Activated T-cell treated with anti-CD3 and anti-CD28 coated beads, Interleukin-2, amount 50 U/mL, for 24 hours (primary cell): Measurements from ENCODE around the gene ROCK2.
A peak's percentile ranks its signal among the peaks of the same experiment; 100 is the strongest.

Source experiments
- DNase-seq: peaks from one replicate; pipeline ENCODE4 v3.0.0-alpha.2; 2020
- H3K27ac Mint-ChIP-seq: 2 replicates; pipeline ENCODE4 v1.8.0; 2020; ENCODE audit warnings: mild to moderate bottlenecking, mixed read lengths
- H3K27me3 Mint-ChIP-seq: 2 replicates; pipeline ENCODE4 v1.8.0; 2020; ENCODE audit warnings: mixed read lengths
- H3K36me3 Mint-ChIP-seq: 2 replicates; pipeline ENCODE4 v1.8.0; 2020; ENCODE audit warnings: low read depth, mixed read lengths
- H3K4me1 Mint-ChIP-seq: 2 replicates; pipeline ENCODE4 v1.8.0; 2020; ENCODE audit warnings: low read depth, mixed read lengths
- H3K4me3 Mint-ChIP-seq: 2 replicates; pipeline ENCODE4 v1.8.0; 2020; ENCODE audit warnings: mild to moderate bottlenecking, moderate library complexity, mixed read lengths
- H3K9me3 Mint-ChIP-seq: 2 replicates; pipeline ENCODE4 v1.8.0; 2020; ENCODE audit warnings: mixed read lengths

ROCK2 gene

DNA sequence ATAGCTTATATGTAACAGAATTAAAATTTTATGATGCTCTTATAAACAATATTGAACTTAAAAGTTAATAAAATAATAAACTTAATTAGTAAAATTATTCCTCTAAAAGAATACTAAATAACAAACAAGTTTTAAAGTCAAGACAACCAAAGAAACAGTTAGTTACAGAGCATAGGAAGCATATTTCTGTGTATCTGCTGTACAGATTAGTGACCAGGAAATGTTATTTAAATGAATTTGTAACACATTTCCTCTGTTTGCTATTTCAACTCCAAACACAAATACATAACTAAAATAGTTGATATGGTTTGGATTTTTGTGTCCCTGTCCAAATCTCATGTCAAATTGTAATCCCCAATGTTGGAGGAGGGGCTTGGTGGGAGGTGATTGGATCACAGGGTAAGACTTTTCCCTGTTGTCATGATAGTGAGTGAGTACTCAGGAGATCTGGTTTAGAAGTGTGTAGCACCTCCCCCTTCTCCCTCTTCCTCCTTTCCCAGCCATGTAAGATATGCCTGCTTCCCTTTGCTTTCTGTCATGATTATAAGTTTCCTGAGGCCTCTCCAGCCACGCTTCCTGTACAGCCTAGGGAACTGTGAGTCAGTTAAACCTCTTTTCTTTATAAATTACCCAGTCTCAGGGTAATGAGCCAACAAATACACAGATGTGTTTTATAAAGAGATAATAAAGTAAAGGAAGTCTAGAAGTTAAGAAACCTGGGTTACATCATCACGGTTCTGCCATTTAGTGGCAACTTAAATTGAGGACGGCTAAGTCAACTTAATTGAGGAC, 51.8 kb downstream of the ROCK2 start:
- no peak for DNase-seq
- no peaks in the 10 kb centered on the region for H3K36me3 Mint-ChIP-seq
- H3K4me3 Mint-ChIP-seq: no peak overlapping the region
- H3K27ac Mint-ChIP-seq: peak overlapping the region; percentile 13
- no peaks in the 10 kb centered on the region for H3K9me3 Mint-ChIP-seq
- peaks cover 38% of the 10 kb centered on the region for H3K4me1 Mint-ChIP-seq
- no peaks in the 10 kb centered on the region for H3K27me3 Mint-ChIP-seq

DNA sequence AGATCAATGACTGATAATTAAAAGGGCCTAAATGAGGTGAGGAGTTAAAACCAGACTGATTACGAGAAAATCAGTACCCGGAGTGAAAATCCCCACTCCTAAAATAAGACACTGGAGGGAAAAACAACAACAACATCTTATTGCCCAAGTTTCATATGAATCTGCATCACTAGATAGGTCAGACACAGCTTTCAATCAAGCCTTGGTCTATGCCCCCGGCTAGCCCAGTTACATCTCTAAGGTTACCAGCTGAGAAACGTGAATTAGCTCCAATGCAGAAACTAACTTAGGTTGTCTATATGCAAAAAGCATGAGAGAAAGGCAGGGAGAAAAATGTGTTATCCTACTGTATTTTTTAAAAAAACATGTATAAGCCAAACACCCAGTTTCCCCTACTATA, 53.7 kb downstream of the ROCK2 start:
- H3K27me3 Mint-ChIP-seq: no peaks in the 10 kb centered on the region
- peaks cover 6% of the 10 kb centered on the region for H3K36me3 Mint-ChIP-seq
- peaks cover 30% of the 10 kb centered on the region for H3K4me1 Mint-ChIP-seq
- no peak overlapping the region for H3K27ac Mint-ChIP-seq
- no peak for DNase-seq
- no peak overlapping the region for H3K4me3 Mint-ChIP-seq
- H3K9me3 Mint-ChIP-seq: no peaks in the 10 kb centered on the region

DNA sequence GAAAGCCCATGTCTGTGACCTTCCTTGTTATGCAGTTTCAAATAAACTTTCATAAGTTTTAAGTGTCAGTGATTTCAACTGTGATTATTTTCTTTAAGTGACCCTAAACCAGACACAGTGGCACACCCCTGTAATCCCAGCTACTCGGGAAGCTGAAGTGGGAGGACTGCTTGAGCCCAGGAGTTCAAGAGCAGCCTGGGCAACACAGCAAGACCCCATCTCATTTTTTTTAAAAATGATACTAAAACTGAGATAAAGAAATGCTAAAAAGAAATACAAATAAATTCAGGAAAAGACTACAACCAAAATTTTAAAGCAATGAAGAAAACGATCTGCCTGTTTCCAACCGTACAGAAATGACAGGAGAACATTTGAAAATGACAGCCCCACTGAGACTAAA, 54.2 kb downstream of the ROCK2 start:
- no peak for DNase-seq
- Mint-ChIP-seq H3K27ac (no peak overlapping the region), H3K36me3 (peaks cover 11% of the 10 kb centered on the region), H3K4me1 (peaks cover 30% of the 10 kb centered on the region), H3K4me3 (no peak overlapping the region), H3K27me3 (no peaks in the 10 kb centered on the region), H3K9me3 (peaks cover 2% of the 10 kb centered on the region)

DNA sequence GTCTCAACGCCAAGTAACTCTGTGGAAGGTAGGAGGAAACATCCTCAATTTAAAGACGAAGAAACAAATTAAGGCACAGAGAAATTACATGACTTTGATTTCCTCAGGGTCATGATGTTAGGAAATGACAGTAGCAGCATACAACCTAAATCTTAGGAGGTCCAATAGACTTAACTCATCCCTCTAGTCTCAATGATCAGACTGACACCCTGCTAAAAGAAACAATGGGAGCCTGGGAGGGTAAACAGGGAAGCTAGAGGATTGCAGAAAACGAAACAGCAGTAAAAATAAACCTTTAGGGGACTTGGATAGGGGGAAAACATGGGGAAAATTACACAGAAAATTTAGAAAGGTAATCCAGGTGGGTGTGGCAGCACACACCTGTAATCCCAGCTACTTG, 56.0 kb downstream of the ROCK2 start:
- Mint-ChIP-seq H3K36me3 (peaks cover 29% of the 10 kb centered on the region), H3K9me3 (peaks cover 15% of the 10 kb centered on the region), H3K4me3 (no peak overlapping the region)

DNA sequence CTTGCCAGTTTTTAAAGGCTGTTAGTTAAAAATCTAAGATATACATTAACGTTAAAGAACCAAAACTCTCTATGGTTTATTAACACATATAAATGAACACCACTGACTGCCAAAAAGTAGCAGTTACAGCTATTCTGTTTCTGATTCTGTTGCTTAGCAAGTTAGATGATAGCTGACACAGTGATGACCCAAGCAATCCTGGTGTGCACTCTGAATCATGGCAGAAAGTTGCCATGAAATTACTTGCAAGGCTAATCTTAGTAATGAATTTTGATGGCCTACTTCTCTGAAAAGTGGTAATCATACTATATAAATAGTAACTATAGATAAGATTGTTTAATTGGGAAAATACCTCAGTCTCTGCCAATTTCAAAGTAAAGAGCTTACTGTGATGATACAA, 57.7 kb downstream of the ROCK2 start:
- Mint-ChIP-seq H3K4me1 (peaks cover 20% of the 10 kb centered on the region), H3K27me3 (no peaks in the 10 kb centered on the region), H3K27ac (no peak overlapping the region), H3K36me3 (peaks cover 40% of the 10 kb centered on the region), H3K4me3 (no peak overlapping the region), H3K9me3 (peaks cover 16% of the 10 kb centered on the region)
- DNase-seq: no peak

More for the DNA sequence above, 56.0 kb downstream of the ROCK2 start:
- H3K27ac Mint-ChIP-seq: no peak overlapping the region
- no peaks in the 10 kb centered on the region for H3K27me3 Mint-ChIP-seq
- H3K4me1 Mint-ChIP-seq: peaks cover 30% of the 10 kb centered on the region
- DNase-seq: no peak

DNA sequence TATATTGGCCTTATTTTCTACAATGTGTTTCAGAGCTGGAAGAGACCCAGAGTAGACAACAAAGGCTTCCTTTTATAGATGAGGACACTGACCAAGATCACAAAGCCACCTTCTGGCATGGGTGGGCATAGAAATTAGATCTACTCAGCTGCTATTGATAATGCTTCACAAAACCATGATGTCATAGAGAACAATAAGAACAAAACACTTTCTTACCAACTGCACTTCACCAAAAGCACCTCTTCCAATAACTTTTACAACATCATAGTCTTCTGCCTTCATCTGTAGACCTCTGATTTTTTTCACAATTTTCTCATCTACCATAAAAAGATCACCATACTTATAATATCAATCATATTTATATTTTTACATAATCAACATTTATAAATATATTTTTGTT, 58.1 kb downstream of the ROCK2 start:
- Mint-ChIP-seq H3K9me3 (peaks cover 16% of the 10 kb centered on the region), H3K27me3 (no peaks in the 10 kb centered on the region), H3K27ac (no peak overlapping the region), H3K4me3 (no peak overlapping the region), H3K36me3 (peaks cover 44% of the 10 kb centered on the region), H3K4me1 (peaks cover 19% of the 10 kb centered on the region)
- DNase-seq: no peak

DNA sequence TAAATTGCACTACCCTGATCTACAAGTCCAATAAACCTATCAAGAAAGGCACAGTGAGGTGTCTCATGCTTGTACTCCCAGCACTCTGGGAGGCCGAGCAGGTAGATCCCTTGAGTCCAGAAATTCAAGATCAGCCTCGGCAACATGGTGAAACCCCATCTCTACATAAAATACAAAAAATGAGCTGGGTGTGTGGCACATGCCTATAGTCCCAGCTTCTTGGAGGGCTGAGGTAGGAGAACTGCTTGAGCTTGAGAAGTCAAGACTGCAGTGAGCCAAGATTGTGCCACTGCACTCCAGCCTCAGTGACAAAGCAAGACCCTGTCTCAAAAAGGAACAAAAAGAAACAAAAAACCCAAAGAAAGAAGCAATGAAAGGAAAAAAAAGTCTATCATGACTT, 58.9 kb downstream of the ROCK2 start:
- Mint-ChIP-seq H3K27ac (no peak overlapping the region), H3K4me3 (no peak overlapping the region), H3K9me3 (peaks cover 16% of the 10 kb centered on the region), H3K4me1 (peaks cover 22% of the 10 kb centered on the region), H3K36me3 (peaks cover 52% of the 10 kb centered on the region), H3K27me3 (no peaks in the 10 kb centered on the region)
- no peak for DNase-seq

DNA sequence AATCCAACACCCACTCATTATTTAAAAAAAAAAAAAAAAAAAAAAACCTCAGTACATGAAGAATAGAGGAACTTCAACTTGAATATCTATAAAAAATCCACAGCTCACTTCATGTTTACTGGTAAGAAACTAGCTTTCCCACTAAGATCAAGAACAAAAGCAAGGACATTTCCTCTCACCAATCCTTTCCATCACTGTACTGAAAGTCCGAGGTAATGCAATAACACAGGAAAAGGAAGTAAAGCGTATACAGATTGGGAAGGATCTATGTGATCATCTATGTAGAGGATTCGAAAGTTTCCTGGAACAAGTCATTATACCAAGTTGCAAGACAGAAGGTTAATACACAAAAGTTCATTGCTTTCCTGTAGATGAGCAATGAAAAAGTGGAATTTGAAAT, 63.2 kb downstream of the ROCK2 start:
- H3K4me1 Mint-ChIP-seq: peaks cover 15% of the 10 kb centered on the region
- no peaks in the 10 kb centered on the region for H3K27me3 Mint-ChIP-seq
- no peak overlapping the region for H3K27ac Mint-ChIP-seq
- H3K4me3 Mint-ChIP-seq: no peak overlapping the region
- peaks cover 16% of the 10 kb centered on the region for H3K9me3 Mint-ChIP-seq
- H3K36me3 Mint-ChIP-seq: peaks cover 76% of the 10 kb centered on the region
- no peak for DNase-seq

DNA sequence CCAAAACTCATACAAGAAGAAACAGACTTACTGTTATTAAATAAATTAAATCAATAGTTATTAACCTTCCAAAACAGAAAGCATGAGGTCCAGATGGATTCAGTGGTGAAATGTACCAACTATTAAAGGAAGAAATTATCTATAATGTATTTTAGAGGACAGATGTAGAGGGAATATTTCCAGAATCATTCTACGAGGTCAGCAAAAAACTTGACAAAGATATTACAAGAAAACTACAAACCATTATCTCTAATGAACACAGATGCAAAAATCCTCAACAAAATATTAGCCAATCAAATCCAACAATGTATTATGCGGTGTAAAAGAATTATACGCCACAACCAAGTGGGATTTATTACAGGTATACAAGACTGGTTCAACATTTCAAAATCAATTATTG, 63.7 kb downstream of the ROCK2 start:
- Mint-ChIP-seq H3K27ac (no peak overlapping the region), H3K36me3 (peaks cover 73% of the 10 kb centered on the region), H3K4me3 (no peak overlapping the region), H3K27me3 (no peaks in the 10 kb centered on the region), H3K9me3 (peaks cover 16% of the 10 kb centered on the region), H3K4me1 (peaks cover 20% of the 10 kb centered on the region)
- DNase-seq: no peak

DNA sequence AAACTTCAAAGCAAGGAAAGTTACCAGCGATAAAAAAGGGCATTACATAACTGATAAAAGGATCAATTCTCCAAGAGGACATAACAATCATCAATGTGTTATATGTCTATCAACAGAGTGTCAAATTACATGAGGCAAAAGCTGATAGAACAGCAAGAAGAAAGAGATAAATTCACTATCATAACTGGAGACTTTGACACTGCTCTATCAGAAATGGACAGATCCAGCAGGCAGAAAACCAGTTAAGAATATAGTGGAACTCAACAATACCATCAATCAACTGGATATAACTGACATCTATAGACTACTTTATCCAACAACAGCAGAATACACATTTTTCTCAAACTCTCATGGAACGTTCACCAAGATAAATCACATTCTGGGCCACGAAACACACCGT, 65.0 kb downstream of the ROCK2 start:
- H3K36me3 Mint-ChIP-seq: peaks cover 62% of the 10 kb centered on the region
- H3K27me3 Mint-ChIP-seq: no peaks in the 10 kb centered on the region
- no peak overlapping the region for H3K4me3 Mint-ChIP-seq
- H3K27ac Mint-ChIP-seq: no peak overlapping the region
- no peak for DNase-seq
- peaks cover 10% of the 10 kb centered on the region for H3K9me3 Mint-ChIP-seq
- H3K4me1 Mint-ChIP-seq: peaks cover 26% of the 10 kb centered on the region

DNA sequence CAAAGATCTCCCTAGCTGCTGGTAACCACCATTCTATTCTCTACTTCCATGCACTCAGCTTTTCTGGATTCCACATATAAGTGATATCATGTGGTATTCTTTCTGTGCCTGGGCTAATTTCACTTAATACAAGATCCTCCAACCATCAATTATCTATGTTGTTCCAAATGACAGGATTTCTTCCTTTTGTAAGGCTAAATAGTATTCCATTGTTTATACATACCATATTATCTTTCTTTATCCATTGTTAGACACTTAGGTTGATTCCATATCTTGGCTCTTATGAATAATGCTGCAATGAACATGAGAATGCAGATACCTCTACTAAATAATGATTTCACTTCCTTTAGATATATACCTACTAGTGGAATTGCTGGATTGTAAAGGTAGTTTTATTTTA, 66.2 kb downstream of the ROCK2 start:
- Mint-ChIP-seq H3K36me3 (peaks cover 57% of the 10 kb centered on the region), H3K9me3 (no peaks in the 10 kb centered on the region), H3K4me1 (peaks cover 37% of the 10 kb centered on the region), H3K27me3 (no peaks in the 10 kb centered on the region), H3K27ac (no peak overlapping the region), H3K4me3 (no peak overlapping the region)
- no peak for DNase-seq

DNA sequence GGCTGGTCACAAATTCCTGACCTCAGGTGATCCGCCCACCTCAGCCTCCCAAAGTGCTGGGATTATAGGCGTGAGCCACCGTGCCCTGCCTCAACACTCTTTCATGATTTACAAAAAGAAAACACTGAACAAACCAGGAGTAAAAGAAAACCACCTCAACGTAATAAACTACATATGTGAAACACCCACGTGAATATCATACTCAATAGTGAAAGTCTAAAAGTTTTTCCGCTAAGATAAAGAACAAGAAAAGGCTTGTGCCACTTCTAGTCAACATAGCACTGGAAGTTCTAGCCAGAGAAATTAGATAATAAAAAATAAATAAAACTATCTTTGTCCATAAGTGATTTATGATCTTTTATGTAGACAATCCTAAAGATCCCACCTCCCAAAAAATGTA, 68.5 kb downstream of the ROCK2 start:
- peaks cover 47% of the 10 kb centered on the region for H3K36me3 Mint-ChIP-seq
- H3K27ac Mint-ChIP-seq: peak overlapping the region; percentile 59
- H3K9me3 Mint-ChIP-seq: no peaks in the 10 kb centered on the region
- H3K4me3 Mint-ChIP-seq: no peak overlapping the region
- H3K4me1 Mint-ChIP-seq: peaks cover 36% of the 10 kb centered on the region
- no peak for DNase-seq
- H3K27me3 Mint-ChIP-seq: no peaks in the 10 kb centered on the region

DNA sequence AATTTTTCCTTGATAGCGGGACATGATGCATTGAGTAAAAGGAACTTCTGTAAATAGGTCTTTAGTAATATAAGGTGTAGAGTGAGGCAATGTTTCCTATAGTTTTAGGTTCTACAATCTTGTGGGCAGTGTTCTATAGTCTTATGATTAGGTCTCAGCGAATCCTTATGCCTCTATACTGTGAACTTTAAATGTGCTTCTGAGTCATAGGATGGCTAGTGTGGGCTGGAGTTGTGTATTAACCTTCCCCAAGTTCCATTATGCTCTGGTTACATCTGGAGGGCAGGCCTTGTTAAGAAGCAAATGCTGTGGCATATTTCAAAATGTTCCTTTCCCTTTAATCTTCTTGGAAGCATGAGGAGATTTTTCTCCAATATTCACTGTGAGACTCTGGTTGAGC, 73.5 kb downstream of the ROCK2 start:
- Mint-ChIP-seq H3K27ac (no peak overlapping the region), H3K9me3 (peaks cover 2% of the 10 kb centered on the region), H3K36me3 (peaks cover 39% of the 10 kb centered on the region)

DNA sequence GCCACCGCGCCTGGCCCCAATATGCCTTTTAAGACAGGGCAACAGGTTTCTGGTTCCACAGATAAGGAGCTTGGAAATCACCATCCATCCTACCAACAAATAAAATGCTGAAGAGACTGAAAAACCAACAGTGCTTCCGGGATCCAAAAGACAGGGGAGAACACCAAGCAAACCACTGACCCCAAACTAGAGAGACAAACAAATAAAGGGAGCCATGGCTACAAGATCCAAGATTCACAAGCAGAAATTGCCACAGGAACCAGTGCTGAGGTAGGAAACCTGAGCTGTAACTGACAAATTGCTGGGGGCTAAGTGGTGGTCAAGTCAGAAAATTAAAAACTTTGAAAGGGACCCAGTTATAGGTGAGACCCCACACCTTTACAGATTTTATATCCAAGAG, 76.5 kb downstream of the ROCK2 start:
- Mint-ChIP-seq H3K36me3 (peaks cover 33% of the 10 kb centered on the region), H3K27me3 (no peaks in the 10 kb centered on the region), H3K27ac (no peak overlapping the region), H3K4me3 (no peak overlapping the region), H3K4me1 (peaks cover 16% of the 10 kb centered on the region), H3K9me3 (peaks cover 2% of the 10 kb centered on the region)
- no peak for DNase-seq

More for the DNA sequence above, 73.5 kb downstream of the ROCK2 start:
- no peak overlapping the region for H3K4me3 Mint-ChIP-seq
- no peaks in the 10 kb centered on the region for H3K27me3 Mint-ChIP-seq
- DNase-seq: no peak
- H3K4me1 Mint-ChIP-seq: peaks cover 35% of the 10 kb centered on the region

DNA sequence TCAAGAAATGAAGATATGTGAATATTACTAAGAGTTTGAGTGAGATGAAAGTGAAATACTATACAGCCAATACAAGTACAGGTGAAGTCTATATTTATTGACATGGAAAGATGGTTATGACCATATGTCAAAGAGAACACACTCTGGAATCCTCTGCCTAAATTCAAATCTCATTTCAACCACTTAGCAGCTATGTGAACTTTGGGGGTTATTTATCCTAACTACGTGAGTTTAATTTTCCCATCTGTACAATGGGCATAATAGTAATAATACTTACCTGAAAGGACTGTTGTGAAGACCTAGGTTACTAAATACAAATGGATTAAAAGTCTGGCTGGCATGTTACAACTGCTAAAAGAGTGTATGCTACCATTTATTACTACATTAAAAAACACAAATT, 79.6 kb downstream of the ROCK2 start:
- DNase-seq: no peak
- Mint-ChIP-seq H3K4me3 (no peak overlapping the region), H3K27ac (no peak overlapping the region), H3K4me1 (peaks cover 1% of the 10 kb centered on the region), H3K36me3 (peaks cover 18% of the 10 kb centered on the region), H3K9me3 (peaks cover 2% of the 10 kb centered on the region), H3K27me3 (no peaks in the 10 kb centered on the region)

DNA sequence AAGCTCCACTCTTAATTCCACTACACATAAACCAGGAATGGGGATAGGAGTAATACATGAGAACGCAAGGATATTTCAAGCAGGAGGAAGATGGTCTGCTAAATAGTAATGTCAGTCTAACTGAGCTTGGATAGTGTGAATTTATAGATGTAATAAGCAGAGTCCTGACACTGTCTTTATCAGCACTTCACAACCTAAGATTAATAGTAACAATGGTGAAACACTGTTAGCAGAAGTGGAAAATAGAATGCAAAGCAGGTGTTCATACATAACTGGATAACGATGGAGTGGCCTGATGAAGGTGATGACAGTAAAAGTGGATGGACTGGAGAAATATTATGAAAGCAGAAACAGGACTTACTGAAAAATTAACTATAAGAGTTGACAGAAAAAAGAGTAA, 80.4 kb downstream of the ROCK2 start:
- H3K36me3 Mint-ChIP-seq: peaks cover 11% of the 10 kb centered on the region
- H3K9me3 Mint-ChIP-seq: no peaks in the 10 kb centered on the region

More for the DNA sequence above, 80.4 kb downstream of the ROCK2 start:
- H3K27me3 Mint-ChIP-seq: no peaks in the 10 kb centered on the region
- H3K4me3 Mint-ChIP-seq: no peak overlapping the region
- H3K4me1 Mint-ChIP-seq: peaks cover 1% of the 10 kb centered on the region
- H3K27ac Mint-ChIP-seq: no peak overlapping the region
- no peak for DNase-seq
